Effector memory CD8-positive, alpha-beta T cell (primary cell): Measurements from ENCODE around the gene CRYBB3.
"Not testable (repeated sequence)": the region's sequence is repeated elsewhere in the genome, so short reads cannot be mapped to it uniquely, and the experiment has no call there.

Experiments
- ATAC-seq: fragments of 150-1000 bp; cut with Tn5 transposase; replicated peaks from 2 replicates; pipeline ENCODE4 v1.10.0; 2021; ENCODE audit warnings: mild to moderate bottlenecking, moderate library complexity
- DNase-seq, 3 experiments: peaks; one replicate each; pipeline ENCODE4 v3.0.0; 2021
- H3K27ac Mint-ChIP-seq, 2 donors: one replicate each; pipeline ENCODE4 v1.8.0; 2022; ENCODE audit warnings: mild to moderate bottlenecking in 2 of 2, mixed read lengths in 2 of 2, moderate library complexity in 2 of 2
- H3K27me3 Mint-ChIP-seq, 2 donors: one replicate each; pipeline ENCODE4 v1.8.0; 2022; ENCODE audit warnings: mixed read lengths in 2 of 2
- H3K36me3 Mint-ChIP-seq: one replicate; pipeline ENCODE4 v1.8.0; 2022; ENCODE audit warnings: mild to moderate bottlenecking, moderate library complexity, mixed read lengths; ENCODE audit not compliant: insufficient read depth
- H3K4me1 Mint-ChIP-seq, 2 donors: one replicate each; pipeline ENCODE4 v1.8.0; 2022; ENCODE audit warnings: low read depth in 2 of 2, mixed read lengths in 2 of 2
- H3K4me3 Mint-ChIP-seq, 2 donors: one replicate each; pipeline ENCODE4 v1.8.0; 2022; ENCODE audit warnings: mild to moderate bottlenecking in 2 of 2, mixed read lengths in 2 of 2, moderate library complexity in 2 of 2
- H3K9me3 Mint-ChIP-seq, 2 donors: one replicate each; pipeline ENCODE4 v1.8.0; 2022; ENCODE audit warnings: mixed read lengths in 2 of 2

Gene CRYBB3

DNA sequence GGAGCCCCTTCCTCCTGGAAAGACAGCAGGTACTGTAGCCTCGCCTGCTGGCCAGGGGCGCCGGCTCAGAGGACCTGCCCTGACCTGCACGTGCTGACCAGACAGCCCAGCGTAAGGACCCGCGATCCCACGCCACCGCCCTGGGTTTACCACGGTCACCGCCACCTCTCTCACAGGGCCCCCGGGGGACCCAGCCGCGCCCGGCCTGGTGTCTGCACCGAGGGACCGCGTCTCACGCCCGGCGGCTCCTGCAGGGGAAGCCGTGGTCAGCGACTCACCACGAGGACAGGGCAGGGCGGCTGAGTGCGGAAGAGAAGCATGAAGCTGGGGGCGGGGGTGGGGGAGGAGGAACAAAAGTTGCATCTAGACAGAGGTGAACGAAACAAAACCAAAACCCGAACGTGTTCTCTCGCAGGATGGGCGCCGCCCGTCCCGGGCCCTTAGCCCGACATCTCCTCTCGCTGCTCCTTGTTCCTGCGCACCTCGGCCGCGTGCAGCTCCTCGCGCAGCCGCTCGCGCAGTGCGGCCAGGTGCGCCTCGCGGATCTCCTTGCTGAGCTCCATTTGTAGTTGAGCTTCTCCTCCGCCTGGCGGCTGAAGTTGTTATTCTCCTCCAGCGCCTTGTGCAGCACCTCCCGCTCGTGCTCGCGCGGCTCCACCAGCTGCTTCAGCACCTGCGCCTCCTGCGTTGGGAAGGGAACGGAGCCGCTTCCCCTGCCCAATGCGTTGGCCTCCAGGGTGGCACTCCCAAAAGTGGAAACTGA, 20.6 kb upstream of the CRYBB3 start:
- not testable (repeated sequence) for H3K27me3 Mint-ChIP-seq, H3K27ac Mint-ChIP-seq, H3K4me3 Mint-ChIP-seq, H3K9me3 Mint-ChIP-seq, DNase-seq, H3K4me1 Mint-ChIP-seq
- peaks cover 17% of the 10 kb centered on the region for H3K36me3 Mint-ChIP-seq
- peak; percentile 95 for ATAC-seq

DNA sequence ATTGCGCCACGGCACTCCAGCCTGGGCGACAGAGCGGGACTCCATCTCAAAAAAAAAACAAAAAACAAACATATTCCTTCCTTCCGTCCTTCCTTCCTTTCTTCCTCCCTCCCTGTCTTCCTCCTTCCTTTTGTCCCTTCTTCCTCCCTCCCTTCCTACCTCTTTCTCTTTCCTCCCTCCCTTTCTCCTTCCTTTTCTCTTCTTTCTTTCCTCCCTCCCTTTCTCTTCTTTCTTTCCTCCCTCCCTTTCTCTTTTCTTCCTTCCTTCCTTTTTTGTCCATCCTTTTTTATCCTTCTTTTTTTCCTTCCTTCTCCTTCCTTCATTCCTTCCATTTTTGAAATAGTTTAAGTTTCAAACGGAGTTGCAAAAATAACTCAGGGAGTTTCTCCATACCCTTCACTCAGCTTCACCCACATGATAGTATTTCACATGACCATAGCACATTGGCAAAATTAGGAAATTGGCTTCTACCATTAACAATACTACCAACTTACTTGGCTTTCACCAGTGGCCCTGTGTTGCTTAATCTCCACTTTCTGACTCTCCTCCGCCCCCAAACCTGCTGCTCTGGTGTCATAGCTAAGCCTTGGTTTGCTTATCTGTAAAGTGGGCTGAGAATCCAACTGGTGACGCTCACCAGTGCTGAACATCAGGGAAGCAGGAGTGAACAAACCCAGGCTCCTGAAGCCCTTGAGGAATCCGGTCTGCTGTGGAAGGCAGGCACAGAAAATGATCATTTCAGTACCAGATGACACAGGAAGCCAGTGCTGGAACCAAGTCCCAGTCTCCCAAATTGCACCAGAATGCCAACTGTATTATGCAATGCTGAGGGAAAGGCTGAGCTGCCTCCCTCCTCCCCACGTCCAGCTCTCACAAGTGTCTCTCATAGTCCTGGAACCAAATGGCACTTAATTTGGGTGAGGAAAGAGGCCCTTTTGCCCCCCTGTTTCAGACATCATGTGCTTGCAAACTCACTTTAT, 17.2 kb upstream of the CRYBB3 start:
- Mint-ChIP-seq H3K36me3 (peaks cover 8% of the 10 kb centered on the region), H3K27me3 (no peaks in the 10 kb centered on the region), H3K4me1 (no peaks in the 10 kb centered on the region), H3K4me3 (no peak overlapping the region), H3K9me3 (no peaks in the 10 kb centered on the region), H3K27ac (peak overlapping the region in 1 of 2 donors; percentile 28)
- no peak for ATAC-seq
- DNase-seq = no peak

DNA sequence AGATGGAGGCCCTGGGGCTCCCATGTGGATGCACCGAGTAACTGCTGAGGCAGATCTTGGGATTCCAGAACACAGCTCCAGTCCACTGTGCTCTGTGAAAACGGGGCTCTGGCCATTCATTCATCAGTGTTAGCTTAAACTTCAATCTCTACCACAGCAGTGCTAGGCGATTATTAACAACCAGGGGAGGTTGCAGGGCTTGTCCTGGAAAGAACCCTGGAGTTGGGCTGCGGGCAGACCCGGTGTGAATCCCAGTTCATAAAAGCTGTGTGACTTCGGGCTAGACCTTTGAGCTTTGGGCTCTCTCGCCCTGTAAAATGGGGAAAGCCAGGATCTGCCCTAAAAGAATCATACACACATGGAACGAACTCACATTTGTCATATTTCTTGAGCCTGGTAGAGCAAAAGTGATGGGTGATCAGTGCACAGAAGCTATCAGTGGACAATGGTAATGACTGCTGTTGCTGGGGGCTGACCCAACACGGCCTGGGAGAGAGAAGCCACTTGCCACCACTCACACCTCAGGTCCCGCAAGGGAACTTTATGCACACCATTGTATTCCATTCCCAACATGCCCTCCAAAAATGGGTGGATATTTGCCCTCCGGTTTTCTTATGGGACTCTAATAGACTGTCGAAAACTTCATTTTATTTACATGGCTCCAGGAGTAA, 15.6 kb upstream of the CRYBB3 start:
- no peak for ATAC-seq
- H3K9me3 Mint-ChIP-seq = no peaks in the 10 kb centered on the region
- H3K4me1 Mint-ChIP-seq = no peaks in the 10 kb centered on the region
- H3K36me3 Mint-ChIP-seq = peaks cover 3% of the 10 kb centered on the region
- no peak for DNase-seq
- no peak overlapping the region for H3K4me3 Mint-ChIP-seq
- no peaks in the 10 kb centered on the region for H3K27me3 Mint-ChIP-seq
- H3K27ac Mint-ChIP-seq = peak overlapping the region; percentile 7 to 30

DNA sequence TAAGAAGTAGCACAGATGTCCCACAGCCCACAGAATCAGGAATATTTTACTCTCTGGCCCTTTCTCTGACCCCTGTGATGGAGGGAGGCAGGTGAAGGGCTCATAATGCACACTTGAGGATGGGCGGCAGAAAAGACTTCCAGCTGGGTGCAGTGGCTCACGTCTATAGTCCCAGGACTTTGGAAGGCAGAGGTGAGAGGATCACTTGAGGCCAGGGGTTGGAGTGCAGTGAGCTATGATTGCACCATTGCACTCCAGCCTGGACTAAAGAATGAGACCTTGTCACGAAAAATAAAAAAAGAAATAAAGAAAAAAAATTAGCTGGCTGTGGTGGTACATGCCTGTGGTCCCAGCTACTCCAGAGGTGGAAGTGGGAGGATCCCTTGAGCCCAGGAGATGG, 13.5 kb upstream of the CRYBB3 start:
- no peak for ATAC-seq
- H3K4me3 Mint-ChIP-seq = no peak overlapping the region
- H3K27me3 Mint-ChIP-seq = no peaks in the 10 kb centered on the region
- H3K27ac Mint-ChIP-seq = peak overlapping the region in 1 of 2 donors; percentile 38
- H3K4me1 Mint-ChIP-seq = no peaks in the 10 kb centered on the region
- no peak for DNase-seq
- peaks cover 8% of the 10 kb centered on the region for H3K36me3 Mint-ChIP-seq
- H3K9me3 Mint-ChIP-seq = no peaks in the 10 kb centered on the region

GRCh38 chr22:25187469-25187868, 12.2 kb upstream of the CRYBB3 start:
- Mint-ChIP-seq H3K4me3 (no peak overlapping the region), H3K36me3 (peaks cover 6% of the 10 kb centered on the region), H3K27ac (peak overlapping the region in 1 of 2 donors; percentile 35), H3K27me3 (no peaks in the 10 kb centered on the region), H3K9me3 (no peaks in the 10 kb centered on the region), H3K4me1 (no peaks in the 10 kb centered on the region)
- ATAC-seq = no peak
- no peak for DNase-seq

DNA sequence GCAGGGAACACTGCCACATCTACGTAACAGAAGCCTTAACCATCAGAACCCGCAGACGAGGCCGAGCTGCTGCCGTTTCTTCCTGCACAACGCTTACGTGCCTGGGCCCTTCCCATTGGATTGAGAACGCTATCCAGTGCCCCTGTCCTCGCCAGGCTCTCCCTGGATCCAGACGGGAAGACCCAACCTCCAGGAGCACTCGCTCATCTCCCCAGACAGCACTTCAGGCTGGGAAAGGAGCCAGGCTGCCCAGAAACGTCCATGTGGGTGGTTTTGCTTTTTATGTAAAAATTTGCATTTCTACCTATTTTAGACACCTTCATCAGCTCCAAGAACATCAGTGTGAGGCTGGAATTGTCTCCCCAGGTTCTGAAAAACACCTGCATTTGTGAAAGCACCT, 7.3 kb upstream of the CRYBB3 start:
- Mint-ChIP-seq H3K9me3 (no peaks in the 10 kb centered on the region), H3K27me3 (no peaks in the 10 kb centered on the region), H3K27ac (no peak overlapping the region), H3K4me3 (no peak overlapping the region), H3K36me3 (peaks cover 8% of the 10 kb centered on the region), H3K4me1 (no peaks in the 10 kb centered on the region)
- DNase-seq = no peak
- ATAC-seq = no peak

DNA sequence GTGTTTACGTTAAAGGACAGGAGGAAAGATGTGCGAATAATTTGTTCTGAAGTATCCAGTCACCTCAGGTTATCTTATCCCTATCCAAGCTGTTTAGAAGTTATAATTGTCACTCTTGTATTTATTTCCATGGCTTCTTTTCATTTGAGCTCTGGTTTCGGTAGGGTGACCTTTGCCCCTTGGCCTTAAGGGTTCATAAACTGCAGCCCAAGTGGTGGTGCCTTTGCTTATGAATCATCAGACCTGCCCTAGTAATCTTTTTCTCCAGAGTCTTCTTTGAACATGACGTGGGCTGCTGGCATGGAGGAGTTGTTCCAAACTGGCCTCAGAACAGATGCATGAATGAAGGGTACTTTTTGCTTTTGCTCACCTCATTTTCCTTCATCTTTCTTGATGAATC, 6.5 kb upstream of the CRYBB3 start:
- Mint-ChIP-seq H3K27me3 (no peaks in the 10 kb centered on the region), H3K9me3 (no peaks in the 10 kb centered on the region), H3K27ac (no peak overlapping the region), H3K36me3 (peaks cover 8% of the 10 kb centered on the region), H3K4me3 (no peak overlapping the region), H3K4me1 (no peaks in the 10 kb centered on the region)
- ATAC-seq (no peak), DNase-seq (no peak)

DNA sequence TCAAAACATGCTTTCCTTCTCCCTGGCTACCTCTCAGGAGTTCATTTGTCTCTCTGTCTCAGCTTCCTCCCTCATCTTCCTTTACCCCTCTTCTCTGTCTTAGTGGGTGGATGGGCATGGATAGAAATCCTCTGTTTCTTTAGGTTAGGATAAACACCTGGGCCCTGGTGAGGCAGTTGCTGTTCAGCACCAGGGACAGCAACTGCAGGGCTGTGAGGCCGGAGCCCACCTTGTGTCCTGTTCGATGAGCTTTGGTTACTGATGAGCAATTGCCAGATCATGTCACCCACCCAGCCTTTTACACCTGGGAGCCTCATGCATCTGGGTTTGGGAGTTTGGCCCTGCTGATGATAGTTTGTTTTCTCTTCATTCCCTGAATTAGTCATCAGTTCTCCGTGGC, 6.1 kb upstream of the CRYBB3 start:
- Mint-ChIP-seq H3K27ac (no peak overlapping the region), H3K4me1 (no peaks in the 10 kb centered on the region), H3K9me3 (no peaks in the 10 kb centered on the region), H3K27me3 (no peaks in the 10 kb centered on the region), H3K36me3 (peaks cover 8% of the 10 kb centered on the region), H3K4me3 (no peak overlapping the region)
- DNase-seq (no peak), ATAC-seq (no peak)

DNA sequence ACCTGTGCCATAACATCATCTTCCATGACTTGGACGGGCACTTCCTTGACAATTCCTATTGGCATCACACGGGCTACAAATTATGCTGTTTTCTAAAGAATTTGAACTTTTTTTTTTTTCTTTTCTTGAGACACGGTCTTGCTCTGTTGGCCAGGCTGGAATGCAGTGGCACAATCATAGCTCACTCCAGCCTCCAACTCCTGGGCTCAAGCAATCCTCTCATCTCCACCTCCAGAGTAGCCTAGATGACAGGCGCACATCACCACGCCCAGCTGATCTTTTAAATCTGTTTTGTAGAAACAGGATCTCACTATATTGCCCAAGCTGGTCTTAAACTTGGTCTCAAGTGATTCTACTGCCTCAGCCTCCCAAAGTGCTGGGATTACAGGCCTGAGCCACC, 3.3 kb upstream of the CRYBB3 start:
- H3K27me3 Mint-ChIP-seq = no peaks in the 10 kb centered on the region
- no peak for ATAC-seq

GRCh38 chr22:25197340-25197739, 2.3 kb upstream of the CRYBB3 start:
- H3K36me3 Mint-ChIP-seq = peaks cover 2% of the 10 kb centered on the region
- H3K9me3 Mint-ChIP-seq = no peaks in the 10 kb centered on the region
- H3K27ac Mint-ChIP-seq = peak overlapping the region in 1 of 2 donors; percentile 44
- H3K4me3 Mint-ChIP-seq = no peak overlapping the region
- no peaks in the 10 kb centered on the region for H3K27me3 Mint-ChIP-seq
- ATAC-seq (no peak), DNase-seq (no peak)
- no peaks in the 10 kb centered on the region for H3K4me1 Mint-ChIP-seq

More for the DNA sequence above, 3.3 kb upstream of the CRYBB3 start:
- no peaks in the 10 kb centered on the region for H3K4me1 Mint-ChIP-seq
- H3K4me3 Mint-ChIP-seq = no peak overlapping the region
- no peaks in the 10 kb centered on the region for H3K9me3 Mint-ChIP-seq
- peaks cover 2% of the 10 kb centered on the region for H3K36me3 Mint-ChIP-seq
- no peak overlapping the region for H3K27ac Mint-ChIP-seq
- DNase-seq = no peak

GRCh38 chr22:25200967-25201366, 1.3 kb downstream of the CRYBB3 start:
- Mint-ChIP-seq H3K4me3 (no peak overlapping the region), H3K4me1 (no peaks in the 10 kb centered on the region), H3K27me3 (no peaks in the 10 kb centered on the region), H3K9me3 (no peaks in the 10 kb centered on the region), H3K27ac (no peak overlapping the region), H3K36me3 (peaks cover 3% of the 10 kb centered on the region)
- ATAC-seq (no peak), DNase-seq (no peak)

- no peaks in the 10 kb centered on the region for H3K9me3 Mint-ChIP-seq
- peaks cover 0 to 6% of the 10 kb centered on the region in 2 donors for H3K27me3 Mint-ChIP-seq
- DNase-seq = no peak
- no peak for ATAC-seq
- peaks cover 3% of the 10 kb centered on the region for H3K36me3 Mint-ChIP-seq
- H3K27ac Mint-ChIP-seq = no peak overlapping the region
- no peak overlapping the region for H3K4me3 Mint-ChIP-seq
- no peaks in the 10 kb centered on the region for H3K4me1 Mint-ChIP-seq
Measured at GRCh38 chr22:25201557-25202273, 2.1 kb downstream of the CRYBB3 start.
